ENCODE results near the gene PTTG1. TPM values are rescaled to one million over a fixed set of nuclear protein-coding genes. Genes with fewer than 3 reads are reported as not detected.

PTTG1 gene
- total and polyA plus RNA-seq, 9 donors: 0.77 to 12.9 (median 3.6) TPM; not detected in 1

- H3K27me3 ChIP-seq: no peaks in the 10 kb centered on the region
- DNase-seq: no peak
- H3K36me3 ChIP-seq: no peaks in the 10 kb centered on the region
- no peaks in the 10 kb centered on the region for H3K9me3 ChIP-seq
- no peak overlapping the region for H3K4me3 ChIP-seq
- no peak for TF ChIP-seq CTCF (IDR thresholded peaks at IDR 0.05)
- TF ChIP-seq POLR2A (IDR thresholded peaks at IDR 0.05): no peak
- TF ChIP-seq EP300 (IDR thresholded peaks at IDR 0.05): no peak
- H3K4me1 ChIP-seq (ENCODE audit: insufficient read depth): no peaks in the 10 kb centered on the region
- no peak overlapping the region for H3K27ac ChIP-seq
- intact Hi-C loops (cut with DNase I): no loop called here
- WGBS, 3 donors: 67 to 70% (median 67%) methylated on average over 9 of the region's 9 CpGs
Observed at GRCh38 chr5:160456480-160457177, 35.0 kb downstream of the PTTG1 start.

DNA sequence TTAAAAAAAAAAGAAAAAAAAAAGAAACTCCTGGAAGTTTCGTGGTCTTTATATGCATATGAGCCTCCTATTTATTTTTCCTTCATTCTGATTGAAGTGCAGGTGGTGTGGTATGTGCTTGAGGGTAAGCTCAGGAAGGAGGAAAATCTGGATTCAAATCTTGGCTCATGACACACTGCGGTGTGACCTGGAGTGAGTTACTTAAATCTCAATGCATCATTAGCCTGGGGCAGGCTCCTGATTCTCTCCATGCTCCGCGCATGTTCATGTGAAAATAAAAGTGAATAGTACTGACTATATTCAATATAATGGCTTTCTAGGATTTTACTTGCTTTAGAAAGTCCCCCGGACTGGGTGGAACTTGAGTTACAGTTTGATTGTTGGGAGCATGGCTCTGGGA is 35.6 kb downstream of the PTTG1 start:
- intact Hi-C loops (cut with DNase I): no loop called here
- TF ChIP-seq POLR2A (IDR thresholded peaks at IDR 0.05): no peak
- TF ChIP-seq CTCF (IDR thresholded peaks at IDR 0.05): no peak
- TF ChIP-seq EP300 (IDR thresholded peaks at IDR 0.05): no peak
- Histone ChIP-seq H3K27me3 (no peaks in the 10 kb centered on the region), H3K9me3 (no peaks in the 10 kb centered on the region), H3K4me3 (no peak overlapping the region), H3K27ac (no peak overlapping the region), H3K36me3 (no peaks in the 10 kb centered on the region), H3K4me1 (ENCODE audit: insufficient read depth) (no peaks in the 10 kb centered on the region)
- DNase-seq: no peak
- WGBS, 3 donors: 77 to 82% (median 80%) methylated on average over 5 of the region's 5 CpGs

GRCh38 chr5:160458806-160459800 is 37.4 kb downstream of the PTTG1 start:
- DNase-seq: no peak
- Histone ChIP-seq H3K9me3 (no peaks in the 10 kb centered on the region), H3K27me3 (no peaks in the 10 kb centered on the region), H3K4me3 (no peak overlapping the region), H3K36me3 (no peaks in the 10 kb centered on the region), H3K4me1 (ENCODE audit: insufficient read depth) (no peaks in the 10 kb centered on the region), H3K27ac (no peak overlapping the region)
- 70 to 81% (median 75%) methylated on average over 8 of the region's 8 CpGs for WGBS, 3 donors
- no peak for TF ChIP-seq POLR2A (IDR thresholded peaks at IDR 0.05)
- TF ChIP-seq EP300 (IDR thresholded peaks at IDR 0.05): no peak
- TF ChIP-seq CTCF (IDR thresholded peaks at IDR 0.05): no peak
- intact Hi-C loops (cut with DNase I): no loop called here

- no peaks in the 10 kb centered on the region for H3K9me3 ChIP-seq
- H3K4me3 ChIP-seq: no peak overlapping the region
- WGBS, 3 donors: 51 to 60% (median 52%) methylated on average over 4 of the region's 4 CpGs
Observed at GRCh38 chr5:160460377-160461049, 38.9 kb downstream of the PTTG1 start.

More at GRCh38 chr5:160460377-160461049, 38.9 kb downstream of the PTTG1 start:
- TF ChIP-seq EP300 (IDR thresholded peaks at IDR 0.05) (no peak), CTCF (IDR thresholded peaks at IDR 0.05) (no peak), POLR2A (IDR thresholded peaks at IDR 0.05) (no peak)
- Histone ChIP-seq H3K4me1 (ENCODE audit: insufficient read depth) (no peaks in the 10 kb centered on the region), H3K27ac (no peak overlapping the region), H3K36me3 (no peaks in the 10 kb centered on the region), H3K27me3 (no peaks in the 10 kb centered on the region)
- intact Hi-C loops (cut with DNase I): no loop called here
- no peak for DNase-seq
